Germinal center (tissue), 1 donor: ENCODE measurements around the gene CIRBP.
"Not testable (repeated sequence)": the region's sequence is repeated elsewhere in the genome, so short reads cannot be mapped to it uniquely, and the experiment has no call there.

Source experiments
- DNase-seq: peaks from one replicate; pipeline ENCODE4 v3.0.0; 2012; ENCODE audit warnings: mixed read lengths, low spot score

The CIRBP gene

DNA sequence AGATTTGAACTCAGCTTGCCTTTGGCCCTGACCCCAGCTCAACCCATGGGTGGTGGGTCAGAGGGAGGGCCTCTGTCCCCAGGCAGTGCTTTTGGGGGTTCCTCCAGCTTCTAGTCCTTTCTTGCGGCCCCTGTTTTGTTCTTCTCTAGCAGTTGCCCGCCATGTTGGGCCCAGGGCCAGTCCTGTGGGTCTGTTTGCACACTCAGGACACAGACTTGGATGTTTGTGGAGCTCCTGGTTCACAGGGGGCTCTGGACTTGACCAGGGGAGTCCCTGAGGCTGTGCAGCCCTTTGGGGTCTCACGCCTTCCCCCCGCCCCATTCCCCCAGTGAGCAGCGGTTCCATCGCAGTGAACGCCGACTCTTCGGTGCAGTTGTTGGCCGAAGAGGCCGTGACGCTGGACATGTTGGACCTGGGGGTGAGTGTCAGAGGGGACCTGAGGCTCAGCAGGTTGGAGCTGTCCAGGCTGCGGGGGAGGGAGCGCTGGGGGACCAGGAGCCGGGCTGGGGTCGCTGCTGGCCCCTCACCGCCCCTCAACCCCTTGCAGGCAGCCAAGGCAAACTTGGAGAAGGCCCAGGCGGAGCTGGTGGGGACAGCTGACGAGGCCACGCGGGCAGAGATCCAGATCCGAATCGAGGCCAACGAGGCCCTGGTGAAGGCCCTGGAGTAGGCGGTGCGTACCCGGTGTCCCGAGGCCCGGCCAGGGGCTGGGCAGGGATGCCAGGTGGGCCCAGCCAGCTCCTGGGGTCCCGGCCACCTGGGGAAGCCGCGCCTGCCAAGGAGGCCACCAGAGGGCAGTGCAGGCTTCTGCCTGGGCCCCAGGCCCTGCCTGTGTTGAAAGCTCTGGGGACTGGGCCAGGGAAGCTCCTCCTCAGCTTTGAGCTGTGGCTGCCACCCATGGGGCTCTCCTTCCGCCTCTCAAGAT lies 25.1 kb upstream of the CIRBP start:
- peak; percentile 89 for DNase-seq

DNA sequence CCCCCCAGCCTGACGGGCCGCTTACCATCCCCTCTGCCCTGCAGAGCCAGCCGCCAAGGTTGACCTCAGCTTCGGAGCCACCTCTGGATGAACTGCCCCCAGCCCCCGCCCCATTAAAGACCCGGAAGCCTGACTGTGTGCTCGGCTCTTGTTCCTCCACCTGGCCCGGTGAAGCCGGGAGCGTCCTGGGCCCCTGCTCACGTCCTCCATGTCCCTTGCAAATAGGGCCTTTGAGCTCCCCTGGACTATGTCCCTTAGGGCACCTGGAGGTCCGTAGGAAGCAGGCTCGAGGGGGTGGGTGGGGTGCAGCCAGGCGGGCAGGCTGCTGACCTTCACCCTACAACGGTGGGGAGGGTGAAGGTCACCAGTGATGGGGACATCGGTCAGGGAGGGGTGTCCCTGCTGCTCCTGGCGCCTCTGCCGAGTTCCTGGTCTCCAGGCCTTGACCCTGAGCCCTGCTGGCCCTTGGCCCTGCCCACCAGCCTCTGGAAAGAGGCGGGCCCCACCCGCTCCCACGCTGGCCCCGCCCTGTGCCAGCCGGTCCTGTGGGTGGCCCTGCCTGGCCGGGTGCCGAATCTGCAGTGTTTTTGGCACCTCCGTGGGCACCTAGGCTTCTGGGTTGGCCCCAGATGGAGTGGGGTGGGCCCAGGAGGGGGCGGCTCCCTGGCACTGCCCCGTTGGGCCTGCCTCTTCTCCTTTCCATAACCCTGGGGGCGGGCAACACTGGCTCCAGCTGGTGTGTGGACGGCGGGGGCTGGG lies 24.3 kb upstream of the CIRBP start:
- no peak for DNase-seq

DNA sequence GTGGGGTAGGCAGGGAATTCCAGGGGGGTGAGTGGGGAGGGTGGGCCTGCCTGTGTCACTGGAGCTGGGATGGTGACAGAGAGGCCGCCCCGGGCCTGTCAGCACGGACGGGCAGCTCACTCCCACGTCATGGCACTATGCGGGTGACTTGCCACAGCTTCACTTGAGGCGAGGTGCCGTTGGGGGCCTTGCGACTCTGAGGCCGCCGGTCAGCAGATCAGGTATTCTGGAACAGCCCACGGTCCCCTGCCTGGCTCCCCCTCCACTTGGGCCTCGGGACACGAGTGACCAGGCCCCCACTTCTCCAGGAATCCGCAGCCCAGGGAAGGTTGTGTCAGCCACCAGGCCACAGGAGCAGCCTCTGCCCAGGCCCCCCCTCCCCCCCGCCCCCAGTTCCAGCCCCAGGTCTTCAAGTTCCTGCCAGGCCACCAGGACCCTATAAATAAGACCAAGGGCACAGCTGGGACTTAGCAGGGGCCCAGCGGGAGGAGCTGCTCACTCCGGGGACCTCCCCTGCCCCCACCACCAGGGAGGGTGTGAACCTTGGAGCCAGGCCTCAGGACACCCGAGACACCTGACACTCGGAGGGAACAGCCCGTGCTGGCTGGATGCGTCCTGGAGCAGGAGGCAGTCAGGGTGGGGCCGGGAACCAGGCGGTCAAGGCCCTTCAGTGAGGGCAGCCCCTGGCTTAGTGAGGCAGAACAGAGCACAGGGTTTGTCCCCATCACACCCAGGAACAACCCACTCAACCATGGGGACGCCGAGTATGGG lies 23.5 kb upstream of the CIRBP start:
- no peak for DNase-seq

DNA sequence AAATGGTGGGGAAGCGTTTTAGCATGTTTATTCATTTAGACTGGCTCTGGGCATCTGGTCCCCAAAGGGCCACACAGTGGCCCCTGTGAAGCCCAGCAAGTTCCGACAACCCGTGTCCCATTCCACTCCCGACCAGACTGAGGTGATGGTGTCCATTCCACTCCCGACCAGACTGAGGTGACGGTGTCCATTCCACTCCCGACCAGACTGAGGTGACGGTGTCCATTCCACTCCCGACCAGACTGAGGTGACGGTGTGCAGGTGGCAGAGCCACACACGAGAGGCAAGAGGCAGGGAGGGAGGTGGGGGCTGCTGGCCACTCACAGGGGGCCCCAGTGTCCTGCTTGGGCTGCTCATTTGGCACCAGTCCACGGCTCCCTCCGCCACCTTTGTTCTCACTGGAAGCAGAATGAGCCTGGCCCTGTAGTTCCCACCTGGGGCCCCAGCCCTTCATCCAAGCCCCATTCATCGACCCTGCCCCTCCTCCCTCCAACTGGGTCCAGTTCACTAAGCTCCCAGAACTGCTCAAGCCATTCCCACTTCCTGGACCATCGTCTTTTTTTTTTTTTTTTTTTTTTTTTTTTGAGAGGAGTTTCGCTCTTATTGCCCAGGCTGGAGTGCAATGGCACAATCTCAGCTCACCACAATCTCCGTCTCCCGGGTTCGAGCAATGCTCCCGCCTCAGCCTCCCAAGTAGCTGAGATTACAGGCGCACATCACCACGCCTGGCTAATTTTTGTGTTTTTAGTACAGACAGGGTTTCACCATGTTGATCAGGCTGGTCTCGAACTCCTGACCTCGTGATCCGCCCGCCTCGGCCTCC lies 22.7 kb upstream of the CIRBP start:
- DNase-seq = not testable (repeated sequence)

DNA sequence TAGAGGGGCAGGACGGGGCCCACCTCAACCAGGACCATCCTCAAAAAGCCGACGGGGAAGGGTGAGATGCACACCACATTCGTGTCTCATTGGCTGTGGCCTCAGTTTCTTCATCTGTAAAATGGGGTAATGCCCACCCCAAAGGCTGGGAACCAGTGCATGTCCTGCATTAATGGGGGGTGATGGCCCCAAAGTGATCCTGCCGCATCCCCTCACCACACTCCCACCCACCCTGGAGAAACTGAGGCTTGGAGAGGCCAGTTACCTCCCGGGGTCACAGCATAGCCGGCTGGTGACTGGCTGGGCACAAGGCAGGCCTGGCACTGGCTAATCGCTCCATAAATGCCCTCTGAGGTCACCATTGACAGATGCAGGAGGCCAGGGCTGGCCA lies 21.4 kb upstream of the CIRBP start:
- no peak for DNase-seq

DNA sequence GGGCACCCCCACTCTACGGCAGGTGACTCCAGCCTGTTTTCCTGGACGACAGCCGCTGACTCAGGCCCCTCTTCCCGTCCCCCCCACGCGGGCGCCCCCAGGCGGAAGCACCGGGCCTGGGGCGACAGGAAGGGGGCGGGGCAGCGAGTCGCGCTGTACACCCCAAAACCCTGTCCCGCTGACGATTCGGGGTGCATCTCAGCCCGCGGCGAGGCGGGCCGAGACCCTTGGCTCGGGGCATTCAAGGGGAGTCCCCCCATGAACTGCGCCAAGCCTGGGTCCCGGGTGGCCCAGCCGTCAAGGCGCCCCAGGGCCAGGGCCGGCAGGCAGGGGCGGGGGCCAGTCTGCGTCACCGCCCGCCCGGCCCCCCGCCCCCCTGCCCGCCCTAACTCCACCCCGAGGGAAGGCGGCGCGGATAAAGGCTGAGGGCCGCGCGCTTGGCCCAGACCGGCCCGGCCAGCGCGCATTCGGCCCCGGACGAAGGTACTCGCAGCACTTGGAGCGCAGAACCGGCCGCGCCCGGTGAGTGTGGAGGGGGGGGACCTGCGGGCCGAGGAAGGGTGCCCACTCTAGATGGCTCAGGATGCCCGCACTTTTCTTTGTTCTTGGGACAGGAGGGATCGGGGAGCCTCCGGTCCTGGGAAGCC lies 20.9 kb upstream of the CIRBP start, which contains the start of gene MIDN:
MIDN (plus strand) TSS at position 445 of the 647 bp plus-strand sequence. CDS start 1,714 bp downstream, outside the sequence.
- peak; percentile 69 for DNase-seq

DNA sequence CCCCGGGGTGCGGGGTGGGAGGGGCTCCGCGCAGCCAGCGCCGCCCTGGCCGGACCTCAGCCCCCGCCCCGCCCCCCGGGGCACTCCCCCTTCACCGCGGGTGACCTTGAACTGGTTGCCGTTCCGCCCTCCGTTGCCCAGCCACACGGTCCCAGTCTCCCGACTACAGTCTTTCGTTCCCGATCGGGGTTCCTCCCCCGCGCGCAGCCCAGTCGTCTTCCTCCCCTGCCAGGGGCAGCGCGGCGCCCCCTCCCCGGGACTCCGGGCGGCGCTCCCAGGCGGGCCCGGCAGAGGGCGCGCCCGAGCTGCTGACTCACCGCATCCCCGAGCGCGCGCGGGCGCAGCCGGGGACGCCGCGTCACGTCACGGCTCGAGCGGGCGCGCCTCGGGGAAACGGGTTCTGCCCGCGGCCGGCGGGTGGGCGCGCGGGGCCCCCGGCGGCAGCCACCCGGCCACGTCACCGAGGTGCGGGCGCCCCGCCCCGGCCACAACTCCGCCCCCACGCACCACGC lies 20.3 kb upstream of the CIRBP start:
- DNase-seq = peak; percentile 74

DNA sequence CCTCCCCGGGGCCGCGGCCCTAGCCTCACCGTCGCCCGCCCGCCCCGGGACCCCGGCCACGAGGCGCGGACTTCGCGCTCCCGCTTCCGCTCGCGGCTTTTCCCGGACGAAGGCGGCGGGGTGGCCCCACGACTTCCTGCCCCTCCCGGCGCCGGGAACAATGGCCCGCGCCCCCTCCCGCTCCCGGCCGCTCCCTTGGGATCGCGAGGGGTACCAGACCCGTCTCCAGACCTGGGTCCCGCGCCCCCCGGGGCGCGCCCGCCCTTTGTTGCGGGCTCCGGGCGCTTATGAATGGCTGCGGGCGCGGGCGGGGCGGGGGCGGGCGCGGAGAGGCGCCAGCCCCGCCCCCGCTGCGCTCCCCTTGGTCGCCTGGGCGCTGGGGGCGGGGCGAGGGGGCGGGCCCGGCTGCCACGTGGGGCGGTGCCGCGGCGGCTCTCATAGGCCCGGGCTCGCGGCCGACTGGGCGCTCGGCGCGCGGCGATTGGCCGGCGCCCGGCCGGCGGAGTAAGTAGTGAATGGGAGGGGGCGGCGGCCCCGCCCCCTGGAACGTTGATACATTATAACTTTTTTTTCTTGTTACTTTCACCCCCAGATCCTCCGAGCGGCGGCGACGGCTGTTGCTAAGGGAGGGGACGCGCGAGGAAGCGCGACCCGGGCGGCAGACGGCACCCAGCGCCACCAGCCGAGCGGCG lies 19.7 kb upstream of the CIRBP start:
- peak; percentile 95 for DNase-seq

DNA sequence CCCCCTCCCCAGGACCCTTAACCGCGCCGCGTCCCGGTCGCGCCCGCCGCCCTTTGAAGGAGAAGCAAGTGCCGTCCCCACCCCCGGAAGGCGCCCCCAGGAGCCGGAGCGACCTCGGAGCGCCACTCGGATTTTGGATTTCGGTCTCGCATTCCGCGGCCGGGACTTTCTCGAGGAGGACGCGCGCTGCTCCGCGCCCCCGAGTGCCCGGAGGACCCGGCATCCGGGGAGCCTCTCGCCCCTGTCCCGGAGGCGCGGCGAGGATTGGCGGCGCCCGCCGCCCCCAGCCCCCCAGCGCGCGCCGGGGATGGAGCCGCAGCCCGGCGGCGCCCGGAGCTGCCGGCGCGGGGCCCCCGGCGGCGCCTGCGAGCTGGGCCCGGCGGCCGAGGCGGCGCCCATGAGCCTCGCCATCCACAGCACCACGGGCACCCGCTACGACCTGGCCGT lies 19.1 kb upstream of the CIRBP start:
- DNase-seq = no peak

DNA sequence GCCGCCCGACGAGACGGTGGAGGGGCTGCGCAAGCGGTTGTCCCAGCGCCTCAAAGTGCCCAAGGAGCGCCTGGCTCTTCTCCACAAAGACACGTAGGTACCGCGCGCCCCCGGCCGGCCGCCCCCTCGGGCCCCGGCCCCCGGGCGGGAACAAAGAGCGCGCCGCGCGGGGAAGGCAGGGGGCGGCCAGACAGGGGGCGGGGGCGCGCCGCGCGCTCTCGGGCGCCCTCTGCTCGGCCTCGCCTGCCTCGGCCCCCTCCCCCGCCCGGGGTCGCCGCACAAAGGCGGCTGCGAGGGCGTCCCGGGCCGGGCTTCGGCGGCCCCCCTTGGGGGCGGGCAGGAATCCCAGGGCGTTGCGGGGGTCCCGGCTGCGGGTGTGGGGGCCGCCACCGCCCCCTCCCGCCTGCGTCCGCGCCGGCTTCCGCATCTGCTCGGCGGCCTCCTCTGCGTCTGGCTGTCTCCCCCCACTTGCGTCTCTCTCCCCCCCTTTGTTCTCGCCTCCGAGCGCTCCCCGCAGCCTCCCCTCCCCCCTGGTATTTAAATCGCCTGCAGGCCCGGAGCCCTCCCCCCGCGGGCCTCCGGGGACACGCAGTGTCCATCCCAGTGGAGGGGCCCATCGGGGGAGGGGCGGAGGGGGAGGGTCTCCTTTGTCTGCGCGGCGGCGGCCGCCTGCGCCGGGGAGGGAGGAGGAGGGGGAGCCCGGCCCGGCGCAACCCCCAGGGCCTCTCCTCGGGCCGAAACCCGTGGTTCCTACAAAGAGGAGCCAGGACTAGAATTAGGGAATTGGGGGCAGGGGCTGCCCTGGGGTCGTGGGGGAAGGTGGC lies 18.5 kb upstream of the CIRBP start:
- DNase-seq = peak; percentile 57

DNA sequence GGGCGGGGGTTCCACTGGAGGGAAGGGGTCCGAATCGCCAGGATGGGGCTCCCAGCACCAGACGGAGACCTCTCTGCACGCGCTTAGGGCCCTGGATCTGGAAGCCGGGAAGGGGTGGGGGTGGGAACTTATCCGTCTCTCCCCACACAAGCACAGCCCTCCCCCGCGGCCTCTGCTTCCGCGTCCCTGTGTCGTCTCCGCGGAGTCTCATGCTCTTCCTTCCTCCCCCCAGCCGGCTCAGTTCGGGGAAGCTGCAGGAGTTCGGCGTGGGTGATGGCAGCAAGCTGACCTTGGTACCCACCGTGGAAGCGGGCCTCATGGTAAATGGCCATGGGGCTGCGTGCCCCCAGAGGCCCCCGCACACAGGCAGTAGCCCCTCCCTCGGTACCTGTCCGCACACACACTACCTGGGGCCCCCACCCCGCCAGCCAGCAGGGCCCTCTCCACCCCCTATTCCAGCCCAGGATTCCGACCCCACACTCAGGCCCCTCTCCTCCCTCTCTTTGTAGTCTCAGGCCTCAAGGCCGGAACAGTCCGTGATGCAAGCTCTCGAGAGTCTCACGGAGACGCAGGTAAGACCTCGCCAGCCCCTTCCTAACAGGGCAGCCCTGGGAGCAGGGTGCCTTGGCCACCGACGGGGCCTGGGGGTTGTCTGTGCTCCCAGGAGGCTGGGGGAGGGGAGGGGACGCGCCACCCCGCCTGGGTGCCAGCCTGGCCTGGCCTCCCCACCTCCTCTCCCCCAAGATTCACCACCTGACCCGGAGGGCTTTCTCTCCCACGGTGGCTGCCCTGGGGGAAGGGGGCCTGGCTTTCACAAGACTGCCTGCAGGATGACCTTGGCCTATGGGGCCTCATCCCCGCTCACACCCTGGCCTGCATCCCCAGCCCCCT lies 17.6 kb upstream of the CIRBP start:
- peak; percentile 38 for DNase-seq

DNA sequence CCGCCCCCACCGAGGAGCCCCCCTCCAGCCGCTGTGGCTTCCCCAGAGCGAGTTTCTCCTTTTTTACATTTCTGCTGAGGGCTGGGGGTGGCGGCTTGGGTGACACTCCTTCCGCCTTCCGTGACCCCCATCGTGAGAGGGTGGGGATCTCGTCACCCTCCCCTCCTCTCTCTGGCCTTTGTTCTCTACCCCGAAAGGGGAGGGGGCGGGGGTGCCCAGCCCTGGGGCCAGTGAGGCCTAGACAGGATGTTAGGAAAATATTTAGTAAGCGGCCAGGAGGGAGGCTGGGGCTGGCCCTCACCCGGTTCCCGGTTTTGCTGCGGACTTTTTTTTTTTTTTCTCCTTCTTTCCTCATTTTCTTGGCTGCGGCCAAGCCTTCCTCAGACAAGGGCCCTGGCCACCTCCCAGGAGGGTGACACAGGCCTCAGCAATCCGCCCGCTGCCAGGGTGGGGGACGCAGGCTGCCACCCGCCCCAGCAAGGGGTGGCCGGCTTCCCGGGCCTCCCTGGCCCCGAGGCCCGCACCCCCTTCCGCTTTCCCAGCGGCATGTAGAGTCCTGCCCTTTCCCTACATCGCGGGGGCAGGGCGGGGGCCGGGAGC lies 16.8 kb upstream of the CIRBP start:
- peak; percentile 44 for DNase-seq

DNA sequence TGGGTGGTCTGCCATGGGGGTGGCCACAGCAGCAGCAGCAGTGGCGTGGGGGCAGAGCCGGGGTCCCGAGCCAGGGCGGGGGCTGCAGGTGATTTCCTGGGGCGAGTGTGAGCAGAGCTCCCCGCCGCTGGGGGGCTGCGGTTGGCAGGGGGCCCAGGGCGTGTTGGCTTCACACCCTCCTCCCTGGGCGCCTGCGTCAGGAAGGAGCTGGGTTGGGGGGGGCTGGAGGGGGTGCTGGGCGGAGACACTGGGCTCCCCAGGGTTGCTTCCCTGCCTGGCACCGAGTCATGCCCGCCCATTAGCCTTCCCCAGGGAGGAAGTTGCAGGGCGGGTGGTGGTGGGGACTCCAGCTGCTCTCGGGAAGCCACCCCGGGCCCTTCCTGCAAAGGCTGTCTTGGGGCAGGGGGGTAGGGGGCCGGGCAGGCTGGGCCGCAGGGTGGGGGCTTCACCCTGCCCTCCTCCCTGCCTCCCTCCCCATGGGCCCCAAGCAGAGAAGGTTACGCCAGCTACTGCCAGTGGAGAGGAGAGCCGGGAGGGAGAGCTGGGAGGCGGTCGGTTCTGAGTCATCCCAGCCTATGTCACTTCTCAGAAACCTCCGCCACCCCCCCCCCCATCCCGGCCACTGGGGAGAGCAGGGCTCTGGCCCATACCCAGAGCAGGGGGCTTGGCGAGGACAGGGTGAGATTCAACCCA lies 16.2 kb upstream of the CIRBP start:
- DNase-seq = peak; percentile 76

DNA sequence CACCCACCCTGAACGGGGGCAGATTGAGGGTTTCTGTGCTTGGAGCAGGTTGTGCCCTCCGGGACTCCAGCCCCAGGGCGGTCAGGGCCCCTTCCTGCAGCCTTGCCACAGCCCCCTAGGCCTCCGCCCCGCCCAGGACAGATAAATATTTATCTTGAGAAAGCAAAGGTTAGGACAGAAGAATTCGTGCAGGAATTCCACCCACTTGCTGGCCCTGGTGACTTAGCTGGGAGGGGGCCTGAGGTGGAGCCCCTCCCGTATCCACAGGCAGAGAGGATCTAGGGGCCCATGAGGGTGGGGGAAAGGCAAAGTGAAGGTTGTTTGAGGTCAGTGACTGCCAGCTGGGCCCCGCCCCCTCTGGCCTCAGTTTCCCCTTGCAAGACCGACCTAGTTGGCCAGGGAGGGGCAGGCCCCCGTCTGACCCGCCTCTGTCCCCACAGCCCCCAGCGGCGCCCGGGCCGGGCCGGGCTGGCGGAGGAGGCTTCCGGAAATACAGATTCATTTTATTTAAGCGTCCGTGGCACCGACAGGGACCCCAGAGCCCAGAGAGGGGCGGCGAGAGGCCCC lies 15.5 kb upstream of the CIRBP start:
- DNase-seq = no peak

DNA sequence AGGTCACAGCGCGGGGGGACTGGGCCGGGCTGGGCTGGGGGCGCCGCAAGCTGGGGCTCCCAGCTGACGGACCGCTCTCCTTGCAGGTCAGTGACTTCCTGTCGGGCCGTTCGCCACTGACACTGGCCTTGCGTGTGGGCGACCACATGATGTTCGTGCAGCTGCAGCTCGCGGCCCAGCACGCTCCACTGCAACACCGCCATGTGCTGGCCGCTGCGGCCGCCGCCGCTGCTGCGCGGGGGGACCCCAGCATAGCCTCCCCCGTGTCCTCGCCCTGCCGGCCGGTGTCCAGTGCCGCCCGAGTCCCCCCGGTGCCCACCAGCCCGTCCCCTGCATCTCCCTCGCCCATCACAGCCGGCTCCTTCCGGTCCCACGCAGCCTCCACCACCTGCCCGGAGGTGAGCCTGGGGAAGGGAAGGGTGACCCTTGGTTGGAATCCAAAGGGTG lies 15.0 kb upstream of the CIRBP start:
- no peak for DNase-seq

DNA sequence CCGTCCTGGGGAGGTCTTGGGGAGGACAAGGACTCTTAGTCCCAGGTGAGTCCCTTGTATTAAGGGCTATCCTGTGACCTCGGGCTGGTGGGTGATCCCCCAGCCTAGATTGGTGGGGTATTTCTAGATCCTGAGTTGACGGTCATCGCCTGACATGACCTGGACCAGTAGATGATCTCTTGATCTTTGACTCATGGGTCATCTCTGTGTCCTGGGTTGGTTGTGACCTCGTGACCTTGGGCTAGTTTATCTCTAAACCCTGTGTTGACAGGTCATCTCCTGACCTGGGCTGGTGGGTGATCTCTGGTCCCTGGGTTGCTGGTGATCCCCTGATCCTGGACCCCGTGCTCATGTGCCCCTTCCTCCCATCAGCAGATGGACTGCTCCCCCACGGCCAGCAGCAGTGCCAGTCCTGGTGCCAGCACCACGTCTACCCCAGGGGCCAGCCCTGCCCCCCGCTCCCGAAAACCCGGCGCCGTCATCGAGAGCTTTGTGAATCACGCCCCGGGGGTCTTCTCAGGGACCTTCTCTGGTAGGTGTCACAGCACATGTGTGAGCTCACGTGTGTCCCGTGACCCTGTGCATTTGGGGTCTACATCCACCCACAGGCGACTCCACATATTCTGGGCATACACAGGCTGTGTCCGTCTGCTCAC lies 14.5 kb upstream of the CIRBP start:
- DNase-seq = no peak
